HEK293T (cell line): ENCODE results near the gene ARL4D.

ENCODE experiments used
- ARNT ChIP-seq: fragments of 450-650 bp; IDR thresholded peaks from 2 replicates; pipeline ENCODE4 v1.6.1; 2017; ENCODE audit warnings: mild to moderate bottlenecking
- CTBP1 ChIP-seq: fragments of 450-650 bp; IDR thresholded peaks from 2 replicates; pipeline ENCODE4 v1.6.1; 2016; ENCODE audit warnings: borderline replicate concordance
- ELF4 ChIP-seq: fragments of 450-650 bp; IDR thresholded peaks from 2 replicates; pipeline ENCODE4 v1.6.1; 2017; ENCODE audit warnings: antibody characterized with exemption
- FOXK2 ChIP-seq: fragments of 450-650 bp; IDR thresholded peaks from 2 replicates; pipeline ENCODE4 v1.6.1; 2016; ENCODE audit warnings: mild to moderate bottlenecking
- FOXM1 ChIP-seq: fragments of 450-650 bp; IDR thresholded peaks from 2 replicates; pipeline ENCODE4 v1.6.1; 2017; ENCODE audit warnings: mild to moderate bottlenecking, borderline replicate concordance
- LEF1 ChIP-seq: fragments of 450-650 bp; IDR thresholded peaks from 2 replicates; pipeline ENCODE4 v1.6.1; 2017; ENCODE audit warnings: mild to moderate bottlenecking, borderline replicate concordance
- NFRKB ChIP-seq: fragments of 450-650 bp; IDR thresholded peaks from 2 replicates; pipeline ENCODE4 v1.6.1; 2016; ENCODE audit warnings: mild to moderate bottlenecking, moderate library complexity
- SUZ12 ChIP-seq: fragments of 450-650 bp; IDR thresholded peaks from 2 replicates; pipeline ENCODE4 v1.6.1; 2016; ENCODE audit warnings: mild to moderate bottlenecking
- TARDBP ChIP-seq: fragments of 450-650 bp; IDR thresholded peaks from 2 replicates; pipeline ENCODE4 v1.6.1; 2016
- ZNF384 ChIP-seq: fragments of 450-650 bp; IDR thresholded peaks from 2 replicates; pipeline ENCODE4 v1.6.1; 2016

GRCh38 chr17:43431714-43432523 lies 33.1 kb downstream of the ARL4D start:
- TF ChIP-seq ARNT (no peak), FOXK2 (no peak), NFRKB (no peak), ELF4 (no peak), CTBP1 (no peak), LEF1 (no peak), FOXM1 (no peak), ZNF384 (no peak), TARDBP (no peak), SUZ12 (no peak)
